Neural progenitor cell (in vitro differentiated cells): ENCODE measurements around the gene MYH9.

Experiments used
- EZH2 ChIP-seq: fragments of 200-600 bp; sonication (generic); IDR thresholded peaks from 2 replicates; pipeline ENCODE4 v1.6.1; 2017; ENCODE audit warnings: antibody characterized with exemption, mild to moderate bottlenecking, moderate library complexity
- EZH2phosphoT487 ChIP-seq: fragments of 200-600 bp; sonication (generic); IDR thresholded peaks from 2 replicates; pipeline ENCODE4 v1.6.1; 2017; ENCODE audit warnings: antibody characterized with exemption
- TF ChIP-seq, protein P1 (sequence below): fragments of 200-600 bp; sonication (generic); IDR thresholded peaks from 2 replicates; pipeline ENCODE4 v1.5.1; 2017; ENCODE audit warnings: antibody characterized with exemption, mild to moderate bottlenecking

DNA sequence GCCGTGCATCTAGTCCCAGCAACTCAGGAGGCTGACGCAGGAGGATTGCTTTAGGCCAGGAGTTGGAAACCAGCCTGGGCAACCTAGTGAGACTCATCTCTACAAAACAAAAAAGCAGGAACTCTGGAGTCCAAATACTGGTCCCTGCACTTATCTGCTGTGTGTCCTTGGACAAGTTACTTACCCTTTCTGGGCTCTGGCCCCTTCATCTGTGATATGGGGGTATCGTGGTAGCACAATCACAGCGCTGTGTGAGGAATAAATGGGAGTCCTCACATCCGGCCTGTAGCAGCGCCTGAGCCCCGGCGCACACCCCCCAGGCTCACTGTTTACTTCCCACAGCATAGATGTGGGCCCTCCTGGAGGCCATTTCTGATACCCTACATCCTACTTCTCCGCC, 44.2 kb upstream of the MYH9 start:
- TF ChIP-seq, protein P1, sequence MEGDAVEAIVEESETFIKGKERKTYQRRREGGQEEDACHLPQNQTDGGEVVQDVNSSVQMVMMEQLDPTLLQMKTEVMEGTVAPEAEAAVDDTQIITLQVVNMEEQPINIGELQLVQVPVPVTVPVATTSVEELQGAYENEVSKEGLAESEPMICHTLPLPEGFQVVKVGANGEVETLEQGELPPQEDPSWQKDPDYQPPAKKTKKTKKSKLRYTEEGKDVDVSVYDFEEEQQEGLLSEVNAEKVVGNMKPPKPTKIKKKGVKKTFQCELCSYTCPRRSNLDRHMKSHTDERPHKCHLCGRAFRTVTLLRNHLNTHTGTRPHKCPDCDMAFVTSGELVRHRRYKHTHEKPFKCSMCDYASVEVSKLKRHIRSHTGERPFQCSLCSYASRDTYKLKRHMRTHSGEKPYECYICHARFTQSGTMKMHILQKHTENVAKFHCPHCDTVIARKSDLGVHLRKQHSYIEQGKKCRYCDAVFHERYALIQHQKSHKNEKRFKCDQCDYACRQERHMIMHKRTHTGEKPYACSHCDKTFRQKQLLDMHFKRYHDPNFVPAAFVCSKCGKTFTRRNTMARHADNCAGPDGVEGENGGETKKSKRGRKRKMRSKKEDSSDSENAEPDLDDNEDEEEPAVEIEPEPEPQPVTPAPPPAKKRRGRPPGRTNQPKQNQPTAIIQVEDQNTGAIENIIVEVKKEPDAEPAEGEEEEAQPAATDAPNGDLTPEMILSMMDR, result no peak
- no peak for TF ChIP-seq EZH2
- TF ChIP-seq EZH2phosphoT487, result no peak
